Peyer's patch (tissue), 4 donors: Measurements from ENCODE around the gene IPO11.

ENCODE experiments used
- POLR2A ChIP-seq, 2 donors: fragments of 450-650 bp; IDR thresholded peaks; one replicate each; pipeline ENCODE4 v1.5.1; 2017; ENCODE audit warnings: antibody characterized with exemption in 2 of 2, mild to moderate bottlenecking in 2 of 2, moderate library complexity in 2 of 2
- TF ChIP-seq, protein P1 (sequence below), 6 experiments: fragments of 450-650 bp in 4 of 6; fragments of 200-600 bp in 2 of 6; sonication (generic) in 1 of 6; IDR thresholded peaks; one replicate each; pipeline ENCODE4 v1.5.1; 2017 to 2019; ENCODE audit warnings: antibody characterized with exemption in 6 of 6, mild to moderate bottlenecking in 3 of 6, moderate library complexity in 1 of 6

DNA sequence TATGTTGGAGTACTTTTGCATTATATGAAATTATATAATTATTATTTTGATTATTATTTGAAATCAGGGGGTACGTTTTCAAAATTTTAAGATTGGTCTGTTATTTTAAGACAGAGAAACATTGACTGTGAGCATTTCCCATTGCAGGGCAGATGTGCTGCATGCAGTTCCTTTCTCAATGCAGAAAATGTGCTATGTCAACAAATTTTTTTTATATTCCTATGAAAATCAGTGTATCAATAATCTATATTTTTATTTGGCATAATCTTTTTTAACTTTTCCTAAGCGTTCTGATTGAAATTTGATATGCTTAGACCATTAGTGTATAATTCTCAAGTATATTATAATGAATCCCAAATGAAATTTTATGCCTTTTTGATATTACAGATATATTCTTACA lies 124.2 kb downstream of the IPO11 start:
- TF ChIP-seq POLR2A (IDR thresholded peaks at IDR 0.05) = no peak
- TF ChIP-seq, protein P1, sequence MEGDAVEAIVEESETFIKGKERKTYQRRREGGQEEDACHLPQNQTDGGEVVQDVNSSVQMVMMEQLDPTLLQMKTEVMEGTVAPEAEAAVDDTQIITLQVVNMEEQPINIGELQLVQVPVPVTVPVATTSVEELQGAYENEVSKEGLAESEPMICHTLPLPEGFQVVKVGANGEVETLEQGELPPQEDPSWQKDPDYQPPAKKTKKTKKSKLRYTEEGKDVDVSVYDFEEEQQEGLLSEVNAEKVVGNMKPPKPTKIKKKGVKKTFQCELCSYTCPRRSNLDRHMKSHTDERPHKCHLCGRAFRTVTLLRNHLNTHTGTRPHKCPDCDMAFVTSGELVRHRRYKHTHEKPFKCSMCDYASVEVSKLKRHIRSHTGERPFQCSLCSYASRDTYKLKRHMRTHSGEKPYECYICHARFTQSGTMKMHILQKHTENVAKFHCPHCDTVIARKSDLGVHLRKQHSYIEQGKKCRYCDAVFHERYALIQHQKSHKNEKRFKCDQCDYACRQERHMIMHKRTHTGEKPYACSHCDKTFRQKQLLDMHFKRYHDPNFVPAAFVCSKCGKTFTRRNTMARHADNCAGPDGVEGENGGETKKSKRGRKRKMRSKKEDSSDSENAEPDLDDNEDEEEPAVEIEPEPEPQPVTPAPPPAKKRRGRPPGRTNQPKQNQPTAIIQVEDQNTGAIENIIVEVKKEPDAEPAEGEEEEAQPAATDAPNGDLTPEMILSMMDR (IDR thresholded peaks at IDR 0.05) = no peak
